Suprapubic skin (tissue), 4 donors: ENCODE results near the gene PGAP3. TPM values are rescaled to one million over a fixed set of nuclear protein-coding genes. Genes with fewer than 3 reads are reported as not detected.
A peak's percentile ranks its signal among the peaks of the same experiment; 100 is the strongest.

Experiments used
- DNase-seq, 2 donors: peaks; one replicate each; pipeline ENCODE4 v3.0.0-alpha.2; 2019; ENCODE audit warnings: low spot score in 2 of 2
- H3K27ac ChIP-seq: fragments of 200-600 bp; sonication (generic); one replicate; pipeline ENCODE4 v1.5.1; 2019
- H3K27me3 ChIP-seq: fragments of 200-600 bp; sonication (generic); one replicate; pipeline ENCODE4 v1.5.1; 2019
- H3K36me3 ChIP-seq: fragments of 200-600 bp; sonication (generic); one replicate; pipeline ENCODE4 v1.5.1; 2019
- H3K4me1 ChIP-seq: fragments of 200-600 bp; sonication (generic); one replicate; pipeline ENCODE4 v1.5.1; 2019
- H3K4me3 ChIP-seq: fragments of 200-600 bp; sonication (generic); one replicate; pipeline ENCODE4 v1.5.1; 2019; ENCODE audit warnings: mild to moderate bottlenecking
- H3K9me3 ChIP-seq: fragments of 200-600 bp; sonication (generic); one replicate; pipeline ENCODE4 v1.5.1; 2019
- EP300 ChIP-seq: sonication (generic); formaldehyde crosslinking; IDR thresholded peaks from one replicate; pipeline ENCODE4 v1.6.1; 2017; ENCODE audit warnings: antibody characterized with exemption
- POLR2A ChIP-seq, 2 donors: fragments of 450-650 bp; IDR thresholded peaks; one replicate each; pipeline ENCODE4 v1.6.1; 2017; ENCODE audit warnings: antibody characterized with exemption in 2 of 2, mild to moderate bottlenecking in 2 of 2, moderate library complexity in 2 of 2
- POLR2AphosphoS5 ChIP-seq, 3 donors: sonication (generic); formaldehyde crosslinking; IDR thresholded peaks; one replicate each; pipeline ENCODE4 v1.6.1; 2017; ENCODE audit warnings: antibody characterized with exemption in 3 of 3
- WGBS: methylation state at CpG from one replicate; pipeline ENCODE4 v1.1.5; 2018; 5-methylcytosine and 5-hydroxymethylcytosine counted together
- total RNA-seq, 4 donors: library from RNA; depleted of rRNA; stranded (reverse); fragments of >200 nt; gene quantifications; one replicate each; pipeline ENCODE4 v1.1.0, GENCODE V29; 2016
- TF ChIP-seq, protein P1 (sequence below), 2 donors: fragments of 200-600 bp in 1 of 2; fragments of 450-650 bp in 1 of 2; sonication (generic) in 1 of 2; IDR thresholded peaks; one replicate each; pipeline ENCODE4 v1.5.1; 2016 to 2019; ENCODE audit warnings: antibody characterized with exemption in 2 of 2, mild to moderate bottlenecking in 1 of 2, moderate library complexity in 1 of 2

The PGAP3 gene
- total RNA-seq, 4 donors from 2014 or later, result 25.7 to 41.5 (median 32.7) TPM

DNA sequence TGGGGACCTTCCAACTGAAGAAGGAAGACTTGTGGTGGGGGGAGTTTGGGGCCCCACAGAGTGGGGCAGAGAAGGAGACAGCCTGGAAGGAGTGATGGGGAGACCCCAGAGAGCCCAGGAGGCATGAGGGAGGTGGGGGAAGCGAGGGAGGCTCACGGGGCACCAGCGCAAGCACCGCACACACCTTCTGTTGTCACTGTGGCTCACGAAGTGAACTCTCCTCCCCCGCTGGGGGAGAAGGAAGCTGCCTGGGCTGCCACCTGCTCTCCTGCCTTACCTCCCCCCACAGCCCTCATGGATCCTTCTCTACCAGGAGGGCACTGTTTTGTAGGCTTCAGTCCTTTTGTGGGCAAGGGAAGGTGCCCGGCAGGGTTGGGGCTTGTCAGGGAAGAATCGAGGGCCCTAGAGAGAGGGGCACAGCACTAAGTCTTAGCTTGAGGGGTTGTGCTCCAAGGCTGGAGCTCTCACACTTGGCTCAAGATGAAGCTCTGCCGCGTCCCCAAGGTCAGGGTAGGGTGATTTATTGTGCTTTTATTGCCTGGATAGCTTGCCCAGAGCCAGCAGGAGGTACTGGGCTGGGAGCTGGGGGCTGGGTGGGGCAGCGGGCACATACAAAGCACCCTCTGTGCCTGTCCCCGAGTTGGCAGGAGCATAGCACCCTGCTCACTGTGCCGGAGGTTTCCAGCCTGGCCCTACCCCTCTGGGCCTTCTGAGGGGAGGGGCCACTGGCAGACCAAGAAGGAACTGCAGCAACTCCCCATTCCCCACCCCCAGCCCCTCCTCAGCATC is 55.5 kb downstream of the PGAP3 start:
- Histone ChIP-seq H3K27ac (peak overlapping the region; percentile 80), H3K4me3 (peak overlapping the region; percentile 18), H3K36me3 (no peaks in the 10 kb centered on the region), H3K4me1 (peaks cover 46% of the 10 kb centered on the region), H3K27me3 (peaks cover 36% of the 10 kb centered on the region), H3K9me3 (no peaks in the 10 kb centered on the region)
- WGBS, result 35% methylated on average over 12 of the region's 13 CpGs
- DNase-seq, result no peak
- no peak for TF ChIP-seq POLR2A (IDR thresholded peaks at IDR 0.05)
- TF ChIP-seq, protein P1, sequence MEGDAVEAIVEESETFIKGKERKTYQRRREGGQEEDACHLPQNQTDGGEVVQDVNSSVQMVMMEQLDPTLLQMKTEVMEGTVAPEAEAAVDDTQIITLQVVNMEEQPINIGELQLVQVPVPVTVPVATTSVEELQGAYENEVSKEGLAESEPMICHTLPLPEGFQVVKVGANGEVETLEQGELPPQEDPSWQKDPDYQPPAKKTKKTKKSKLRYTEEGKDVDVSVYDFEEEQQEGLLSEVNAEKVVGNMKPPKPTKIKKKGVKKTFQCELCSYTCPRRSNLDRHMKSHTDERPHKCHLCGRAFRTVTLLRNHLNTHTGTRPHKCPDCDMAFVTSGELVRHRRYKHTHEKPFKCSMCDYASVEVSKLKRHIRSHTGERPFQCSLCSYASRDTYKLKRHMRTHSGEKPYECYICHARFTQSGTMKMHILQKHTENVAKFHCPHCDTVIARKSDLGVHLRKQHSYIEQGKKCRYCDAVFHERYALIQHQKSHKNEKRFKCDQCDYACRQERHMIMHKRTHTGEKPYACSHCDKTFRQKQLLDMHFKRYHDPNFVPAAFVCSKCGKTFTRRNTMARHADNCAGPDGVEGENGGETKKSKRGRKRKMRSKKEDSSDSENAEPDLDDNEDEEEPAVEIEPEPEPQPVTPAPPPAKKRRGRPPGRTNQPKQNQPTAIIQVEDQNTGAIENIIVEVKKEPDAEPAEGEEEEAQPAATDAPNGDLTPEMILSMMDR (IDR thresholded peaks at IDR 0.05), result no peak
- TF ChIP-seq POLR2AphosphoS5 (IDR thresholded peaks at IDR 0.05), result no peak
- no peak for TF ChIP-seq EP300

DNA sequence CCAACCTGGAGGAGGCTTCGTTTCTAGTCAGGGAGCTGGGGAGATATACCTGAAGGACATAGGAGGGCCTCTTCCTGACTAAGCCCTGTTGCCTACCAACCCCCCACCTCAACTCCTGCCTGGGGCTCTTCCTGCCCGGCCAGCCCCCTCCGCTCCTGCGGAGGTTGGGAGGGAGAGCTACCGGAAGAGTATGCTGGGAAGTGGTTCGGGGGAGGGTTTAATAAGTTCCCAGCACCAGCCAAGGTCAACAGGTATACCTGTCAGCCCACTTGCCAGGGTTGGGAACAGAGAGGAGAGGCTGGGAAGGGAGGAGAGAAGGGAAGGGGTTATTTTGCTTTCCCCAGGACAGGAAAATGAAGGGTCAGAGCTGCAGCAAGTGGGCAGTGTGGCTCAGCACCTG is 56.5 kb downstream of the PGAP3 start:
- DNase-seq, result no peak
- Histone ChIP-seq H3K36me3 (no peaks in the 10 kb centered on the region), H3K27me3 (peaks cover 45% of the 10 kb centered on the region), H3K9me3 (no peaks in the 10 kb centered on the region), H3K4me3 (no peak overlapping the region), H3K4me1 (peaks cover 51% of the 10 kb centered on the region), H3K27ac (peak overlapping the region; percentile 80)
- TF ChIP-seq POLR2AphosphoS5 (IDR thresholded peaks at IDR 0.05) (no peak), POLR2A (IDR thresholded peaks at IDR 0.05) (no peak), EP300 (no peak)
- TF ChIP-seq, protein P1 (IDR thresholded peaks at IDR 0.05), result no peak
- 23% methylated on average over 6 of the region's 6 CpGs for WGBS

DNA sequence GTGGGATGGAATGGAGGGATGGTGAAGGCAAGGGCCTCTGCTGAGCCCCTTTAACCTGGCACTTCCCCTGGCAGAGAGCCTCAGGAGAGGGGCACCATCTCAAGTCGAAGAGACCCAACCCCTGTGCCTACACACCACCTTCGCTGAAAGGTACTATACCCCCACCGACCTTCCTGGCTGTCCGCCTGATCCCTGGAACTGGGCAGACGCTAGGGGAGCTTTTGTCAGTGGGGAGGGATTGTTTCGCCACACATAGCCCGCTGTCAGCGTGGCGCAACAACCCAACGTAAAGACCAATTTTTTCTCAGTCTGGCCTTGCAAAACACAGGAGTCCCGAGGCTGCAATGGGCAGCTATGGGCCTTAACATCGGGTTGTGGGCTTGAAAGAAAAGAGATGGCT is 58.0 kb downstream of the PGAP3 start:
- Histone ChIP-seq H3K4me3 (no peak overlapping the region), H3K4me1 (peaks cover 59% of the 10 kb centered on the region), H3K27me3 (peaks cover 60% of the 10 kb centered on the region), H3K9me3 (no peaks in the 10 kb centered on the region), H3K36me3 (no peaks in the 10 kb centered on the region), H3K27ac (peak overlapping the region; percentile 67)
- DNase-seq, result no peak
- WGBS, result 80% methylated on average over 11 of the region's 12 CpGs
- TF ChIP-seq POLR2AphosphoS5 (IDR thresholded peaks at IDR 0.05) (no peak), EP300 (no peak), POLR2A (IDR thresholded peaks at IDR 0.05) (no peak)
- TF ChIP-seq, protein P1 (IDR thresholded peaks at IDR 0.05), result no peak

DNA sequence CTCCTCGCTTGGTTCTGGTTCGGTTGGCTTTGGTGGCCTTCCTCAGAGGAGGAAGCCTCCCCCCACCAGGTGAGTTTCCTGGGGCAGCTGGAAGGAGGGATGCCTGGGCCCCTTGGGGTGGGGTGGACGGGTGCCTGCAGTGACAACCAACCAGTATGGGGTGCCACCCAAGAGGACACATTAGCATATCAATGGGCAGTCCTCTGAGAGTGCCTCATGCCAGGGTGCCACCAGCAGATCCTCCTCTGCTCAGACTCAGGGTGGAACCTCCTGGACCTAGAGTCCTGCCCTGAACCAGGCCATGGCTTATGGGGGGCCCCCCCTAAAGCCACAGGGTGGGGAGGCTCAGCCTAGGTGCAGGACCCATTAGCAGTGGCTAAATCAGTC is 58.4 kb downstream of the PGAP3 start:
- H3K4me1 ChIP-seq, result peaks cover 60% of the 10 kb centered on the region
- H3K27ac ChIP-seq, result peak overlapping the region; percentile 67
- TF ChIP-seq POLR2AphosphoS5 (IDR thresholded peaks at IDR 0.05), result no peak
- TF ChIP-seq EP300, result no peak
- TF ChIP-seq, protein P1 (IDR thresholded peaks at IDR 0.05), result no peak
- no peak for TF ChIP-seq POLR2A (IDR thresholded peaks at IDR 0.05)
- H3K27me3 ChIP-seq, result peaks cover 64% of the 10 kb centered on the region
- H3K9me3 ChIP-seq, result no peaks in the 10 kb centered on the region
- WGBS, result 69% methylated on average over 2 of the region's 3 CpGs
- H3K4me3 ChIP-seq, result no peak overlapping the region
- no peaks in the 10 kb centered on the region for H3K36me3 ChIP-seq
- no peak for DNase-seq

DNA sequence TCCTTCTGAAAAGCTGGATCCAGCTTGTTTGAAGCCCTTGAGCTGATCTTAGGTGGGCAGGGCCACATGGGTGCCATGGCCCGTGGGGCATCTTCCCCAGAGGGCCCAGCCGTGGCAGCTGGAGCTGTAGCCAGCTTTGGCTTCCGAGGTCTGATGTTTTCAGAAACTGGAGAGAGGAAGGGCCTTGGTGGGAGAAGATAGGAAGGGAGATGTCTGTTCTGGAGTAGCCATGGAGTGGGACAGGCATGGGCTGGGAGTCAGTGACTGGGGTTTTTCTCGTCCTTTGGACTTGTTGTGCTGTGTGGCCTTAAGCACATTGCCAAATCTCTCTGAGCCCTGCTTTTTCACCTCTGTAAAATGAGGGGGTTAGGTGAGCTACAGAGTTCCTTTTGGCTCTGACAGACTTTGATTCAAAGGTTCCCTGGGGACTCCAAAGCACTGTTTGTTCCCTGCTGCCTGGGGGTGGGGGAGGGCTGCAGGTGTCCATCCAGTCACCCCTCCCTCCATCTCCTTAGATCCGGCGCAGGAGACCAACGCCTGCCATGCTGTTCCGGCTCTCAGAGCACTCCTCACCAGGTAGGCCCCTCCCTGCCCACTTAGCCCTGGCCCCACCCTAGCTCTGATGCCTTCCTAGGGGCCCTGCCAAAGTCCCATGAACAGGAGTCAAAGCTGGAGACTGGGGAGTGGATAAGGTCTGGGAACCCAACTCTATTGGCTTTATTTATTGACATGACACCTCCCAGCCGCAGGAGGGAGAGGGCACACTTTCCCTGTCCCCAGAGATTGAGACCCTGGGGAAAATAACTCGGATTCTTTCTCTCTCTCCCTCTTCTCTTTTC is 59.0 kb downstream of the PGAP3 start:
- peak overlapping the region; percentile 79 for H3K27ac ChIP-seq
- no peaks in the 10 kb centered on the region for H3K36me3 ChIP-seq
- H3K4me3 ChIP-seq, result peak overlapping the region; percentile 44
- peaks cover 66% of the 10 kb centered on the region for H3K27me3 ChIP-seq
- 54% methylated on average over 10 of the region's 10 CpGs for WGBS
- peaks cover 65% of the 10 kb centered on the region for H3K4me1 ChIP-seq
- TF ChIP-seq POLR2AphosphoS5 (IDR thresholded peaks at IDR 0.05) (no peak), POLR2A (IDR thresholded peaks at IDR 0.05) (no peak), EP300 (no peak)
- TF ChIP-seq, protein P1 (IDR thresholded peaks at IDR 0.05), result no peak
- no peak for DNase-seq
- H3K9me3 ChIP-seq, result no peaks in the 10 kb centered on the region
